SJSA1 (cell line): Measurements from ENCODE around the gene DIRAS3. TPM values are rescaled to one million over a fixed set of nuclear protein-coding genes. Genes with fewer than 3 reads are reported as not detected.
A peak's percentile ranks its signal among the peaks of the same experiment; 100 is the strongest.
"Not testable (repeated sequence)": the region's sequence is repeated elsewhere in the genome, so short reads cannot be mapped to it uniquely, and the experiment has no call there.

Source experiments
- DNase-seq, 2 experiments: peaks; one replicate each; pipeline ENCODE4 v3.0.0-alpha.2; 2015 to 2020; ENCODE audit warnings: low spot score in 2 of 2, low read depth in 1 of 2
- H3K27ac ChIP-seq: fragments of 250-450 bp; sonication (Bioruptor Pico); 2 replicates; pipeline ENCODE4 v1.5.1; 2020; ENCODE audit warnings: mild to moderate bottlenecking, moderate library complexity
- H3K27me3 ChIP-seq: fragments of 250-450 bp; sonication (Bioruptor Pico); replicated peaks from 2 replicates; pipeline ENCODE4 v1.5.1; 2020; ENCODE audit warnings: mild to moderate bottlenecking, moderate library complexity
- H3K36me3 ChIP-seq: fragments of 250-450 bp; sonication (Bioruptor Pico); 2 replicates; pipeline ENCODE4 v1.5.1; 2020; ENCODE audit warnings: mild to moderate bottlenecking
- H3K4me1 ChIP-seq: fragments of 250-450 bp; sonication (Bioruptor Pico); replicated peaks from 2 replicates; pipeline ENCODE4 v1.6.1; 2021; ENCODE audit warnings: mild to moderate bottlenecking
- H3K4me3 ChIP-seq: fragments of 250-450 bp; sonication (Bioruptor Pico); 2 replicates; pipeline ENCODE4 v1.5.1; 2020; ENCODE audit warnings: mild to moderate bottlenecking
- H3K9me3 ChIP-seq: fragments of 250-450 bp; sonication (Bioruptor Pico); replicated peaks from 2 replicates; pipeline ENCODE4 v1.5.1; 2020; ENCODE audit warnings: mild to moderate bottlenecking
- total RNA-seq: library from RNA; depleted of rRNA; stranded (reverse); fragments of >200 nt; shearing (Covaris generic); gene quantifications from 2 replicates; pipeline ENCODE4 v1.2.3, GENCODE V29; 2014; rRNA removed

Gene DIRAS3
- total RNA-seq, 1 experiment from 2014 or later = 1.1 TPM

- DNase-seq = no peak
- Histone ChIP-seq H3K27me3 (no peaks in the 10 kb centered on the region), H3K36me3 (no peaks in the 10 kb centered on the region), H3K4me3 (no peak overlapping the region), H3K27ac (no peak overlapping the region), H3K4me1 (peaks cover 8% of the 10 kb centered on the region), H3K9me3 (no peaks in the 10 kb centered on the region)
Observed at GRCh38 chr1:68010543-68010942, 39.9 kb downstream of the DIRAS3 start.

DNA sequence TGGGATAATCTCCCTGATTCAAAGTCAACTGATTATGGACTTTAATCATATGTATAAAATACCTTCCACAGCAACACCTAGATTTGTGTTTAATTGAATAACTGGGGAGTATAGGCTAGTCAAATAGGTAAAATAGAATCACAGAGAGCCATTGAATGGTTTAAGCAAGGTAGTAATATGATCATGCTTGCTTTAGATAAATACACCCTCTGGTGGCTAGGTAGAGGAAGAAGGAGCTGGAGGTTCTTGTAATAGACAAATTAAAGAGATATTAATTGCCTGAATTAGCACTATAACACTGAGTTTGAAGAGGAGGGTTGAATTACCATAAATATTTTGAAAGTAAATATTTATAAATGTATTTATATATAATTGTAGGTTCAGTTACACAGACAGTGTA, 40.3 kb downstream of the DIRAS3 start:
- H3K4me3 ChIP-seq = no peak overlapping the region
- peaks cover 8% of the 10 kb centered on the region for H3K4me1 ChIP-seq
- no peak overlapping the region for H3K27ac ChIP-seq
- peak in 1 of 2 experiments; percentile 10 for DNase-seq
- H3K9me3 ChIP-seq = no peaks in the 10 kb centered on the region
- H3K36me3 ChIP-seq = no peaks in the 10 kb centered on the region
- H3K27me3 ChIP-seq = no peaks in the 10 kb centered on the region

DNA sequence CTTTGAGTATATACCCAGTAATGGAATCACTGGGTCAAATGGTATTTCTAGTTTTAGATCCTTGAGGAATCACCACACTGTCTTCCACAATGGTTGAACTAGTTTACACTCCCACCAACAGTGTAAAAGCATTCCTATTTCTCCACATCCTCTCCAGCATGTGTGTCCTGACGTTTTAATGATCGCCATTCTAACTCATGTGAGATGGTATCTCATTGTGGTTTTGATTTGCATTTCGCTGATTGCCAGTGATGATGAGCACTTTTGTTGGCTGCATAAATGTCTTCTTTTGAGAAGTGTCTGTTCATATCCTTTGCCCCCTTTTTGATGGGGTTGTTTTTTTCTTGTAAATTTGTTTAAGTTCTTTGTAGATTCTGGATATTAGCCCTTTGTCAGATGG, 46.8 kb downstream of the DIRAS3 start:
- H3K27me3 ChIP-seq, H3K27ac ChIP-seq, H3K9me3 ChIP-seq, H3K4me3 ChIP-seq, H3K36me3 ChIP-seq, DNase-seq, H3K4me1 ChIP-seq: not testable (repeated sequence)

GRCh38 chr1:68000191-68000590, 50.2 kb downstream of the DIRAS3 start:
- DNase-seq = no peak
- no peak overlapping the region for H3K4me3 ChIP-seq
- H3K27ac ChIP-seq = no peak overlapping the region
- no peaks in the 10 kb centered on the region for H3K9me3 ChIP-seq
- H3K4me1 ChIP-seq = no peaks in the 10 kb centered on the region
- no peaks in the 10 kb centered on the region for H3K36me3 ChIP-seq
- no peaks in the 10 kb centered on the region for H3K27me3 ChIP-seq

DNA sequence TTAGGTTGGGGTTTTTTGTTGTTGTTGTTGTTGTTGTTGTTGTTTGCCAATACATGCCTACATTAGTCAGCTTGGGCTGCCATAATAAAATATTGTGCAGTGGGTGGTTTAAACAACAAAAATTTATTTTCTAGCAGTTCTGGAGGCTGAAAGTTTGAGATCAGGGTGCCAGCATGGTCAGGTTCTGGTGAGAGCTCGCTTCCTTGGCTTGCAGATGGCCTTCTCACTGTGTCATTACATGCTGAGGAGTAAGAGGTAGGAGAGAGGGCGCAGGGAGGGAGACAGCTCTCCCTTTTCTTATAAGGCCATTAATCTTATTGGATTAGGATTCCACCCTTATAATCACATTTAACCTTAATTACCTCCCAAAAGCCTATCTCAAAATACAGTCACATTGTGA, 52.7 kb downstream of the DIRAS3 start:
- no peak for DNase-seq
- Histone ChIP-seq H3K27me3 (no peaks in the 10 kb centered on the region), H3K4me3 (no peak overlapping the region), H3K27ac (no peak overlapping the region), H3K9me3 (0 out of 2 replicates have a peak, but pooled peaks cover 6% of the 10 kb centered on the region), H3K36me3 (no peaks in the 10 kb centered on the region), H3K4me1 (no peaks in the 10 kb centered on the region)

Other genes starting within 250 kb of the DIRAS3 start
- gene GNG12, start 217.2 kb downstream of the DIRAS3 start, total RNA-seq = 208 and 330 TPM in 2 replicates
- 18.6 and 26.7 TPM in 2 replicates for gene WLS, start 181.9 kb upstream of the DIRAS3 start, total RNA-seq